Measurements from ENCODE around the gene MPG.

The MPG gene

DNA sequence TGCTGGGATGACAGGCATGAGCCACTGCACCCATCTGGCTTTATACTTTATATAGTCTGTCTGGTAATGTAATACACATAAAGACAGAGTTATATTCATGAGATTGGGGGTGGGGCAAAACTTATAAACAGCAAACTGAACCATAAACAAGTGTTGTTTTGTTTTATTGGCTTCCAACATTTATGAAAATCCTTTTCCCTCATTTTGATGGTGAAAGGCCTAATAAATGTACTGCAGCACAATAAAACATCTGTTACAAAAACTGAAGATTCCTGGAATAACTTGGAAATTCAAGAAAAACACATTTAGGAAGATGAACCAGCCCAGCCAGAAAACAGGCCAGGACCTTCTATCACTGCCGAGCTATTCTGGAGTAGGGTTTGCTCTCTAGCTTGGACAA lies 44.3 kb downstream of the MPG start:
- no peak for TF ChIP-seq POLR2AphosphoS5 (IDR thresholded peaks at IDR 0.05; ENCODE audit: low read depth, low read length)
- TF ChIP-seq TAF1 (IDR thresholded peaks at IDR 0.05; ENCODE audit: borderline replicate concordance, insufficient read depth, low read length) = no peak
- TF ChIP-seq FOXP2 (optimal IDR thresholded peaks at IDR 0.05; ENCODE audit: borderline replicate concordance, extremely low read depth, extremely low read length, insufficient read depth) = no peak

DNA sequence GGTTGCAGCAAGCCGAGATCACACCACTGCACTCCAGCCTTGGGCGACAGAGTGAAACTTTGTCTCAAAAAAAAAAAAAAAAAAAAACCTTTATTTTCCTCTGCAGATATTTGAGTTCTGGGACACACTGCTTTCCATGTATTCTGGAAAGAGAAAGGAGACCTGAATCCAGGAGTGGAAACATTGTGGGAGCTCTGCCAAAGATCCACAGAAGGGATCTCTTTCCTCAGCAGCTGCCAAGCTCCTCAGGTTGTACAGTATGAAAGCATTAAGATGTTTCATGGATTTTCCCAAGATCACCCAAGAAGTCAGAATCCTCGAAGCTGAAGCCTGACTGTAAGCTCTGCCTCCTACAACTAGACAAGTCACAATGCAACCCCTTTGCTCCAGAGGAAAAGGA lies 47.0 kb downstream of the MPG start:
- TF ChIP-seq, protein P1, sequence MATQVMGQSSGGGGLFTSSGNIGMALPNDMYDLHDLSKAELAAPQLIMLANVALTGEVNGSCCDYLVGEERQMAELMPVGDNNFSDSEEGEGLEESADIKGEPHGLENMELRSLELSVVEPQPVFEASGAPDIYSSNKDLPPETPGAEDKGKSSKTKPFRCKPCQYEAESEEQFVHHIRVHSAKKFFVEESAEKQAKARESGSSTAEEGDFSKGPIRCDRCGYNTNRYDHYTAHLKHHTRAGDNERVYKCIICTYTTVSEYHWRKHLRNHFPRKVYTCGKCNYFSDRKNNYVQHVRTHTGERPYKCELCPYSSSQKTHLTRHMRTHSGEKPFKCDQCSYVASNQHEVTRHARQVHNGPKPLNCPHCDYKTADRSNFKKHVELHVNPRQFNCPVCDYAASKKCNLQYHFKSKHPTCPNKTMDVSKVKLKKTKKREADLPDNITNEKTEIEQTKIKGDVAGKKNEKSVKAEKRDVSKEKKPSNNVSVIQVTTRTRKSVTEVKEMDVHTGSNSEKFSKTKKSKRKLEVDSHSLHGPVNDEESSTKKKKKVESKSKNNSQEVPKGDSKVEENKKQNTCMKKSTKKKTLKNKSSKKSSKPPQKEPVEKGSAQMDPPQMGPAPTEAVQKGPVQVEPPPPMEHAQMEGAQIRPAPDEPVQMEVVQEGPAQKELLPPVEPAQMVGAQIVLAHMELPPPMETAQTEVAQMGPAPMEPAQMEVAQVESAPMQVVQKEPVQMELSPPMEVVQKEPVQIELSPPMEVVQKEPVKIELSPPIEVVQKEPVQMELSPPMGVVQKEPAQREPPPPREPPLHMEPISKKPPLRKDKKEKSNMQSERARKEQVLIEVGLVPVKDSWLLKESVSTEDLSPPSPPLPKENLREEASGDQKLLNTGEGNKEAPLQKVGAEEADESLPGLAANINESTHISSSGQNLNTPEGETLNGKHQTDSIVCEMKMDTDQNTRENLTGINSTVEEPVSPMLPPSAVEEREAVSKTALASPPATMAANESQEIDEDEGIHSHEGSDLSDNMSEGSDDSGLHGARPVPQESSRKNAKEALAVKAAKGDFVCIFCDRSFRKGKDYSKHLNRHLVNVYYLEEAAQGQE (IDR thresholded peaks at IDR 0.05; ENCODE audit: insufficient read depth in 1 of 2, low read depth in 2 of 2, low read length in 2 of 2) = no peak
- no peak for TF ChIP-seq FOXP2 (optimal IDR thresholded peaks at IDR 0.05; ENCODE audit: borderline replicate concordance, extremely low read depth, extremely low read length, insufficient read depth)
- no peak for TF ChIP-seq TAF1 (IDR thresholded peaks at IDR 0.05; ENCODE audit: borderline replicate concordance, insufficient read depth, low read length)
- TF ChIP-seq POLR2AphosphoS5 (IDR thresholded peaks at IDR 0.05; ENCODE audit: low read depth, low read length) = no peak
- TF ChIP-seq SIN3A (IDR thresholded peaks at IDR 0.05; ENCODE audit: borderline replicate concordance, insufficient read depth, low read length) = no peak

DNA sequence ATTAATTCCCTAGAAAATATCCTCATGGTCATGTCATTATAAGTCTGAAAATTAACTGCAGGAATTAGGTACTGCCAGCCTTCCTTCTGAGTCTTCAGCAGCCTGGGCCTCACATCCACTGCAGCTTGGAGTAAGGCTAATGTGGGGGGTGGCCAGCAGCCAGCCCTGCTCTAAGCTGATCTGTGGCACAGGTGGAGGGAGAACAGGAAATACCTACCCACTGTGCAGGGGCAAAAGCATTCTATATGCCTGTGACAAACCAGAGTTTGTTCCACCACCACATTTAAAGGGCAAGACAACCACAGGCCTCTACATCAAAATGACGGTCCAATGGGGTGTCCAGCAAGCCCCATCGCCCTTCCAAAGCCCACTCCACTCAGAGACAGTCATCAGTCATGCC lies 51.0 kb downstream of the MPG start:
- TF ChIP-seq FOXP2 (optimal IDR thresholded peaks at IDR 0.05; ENCODE audit: borderline replicate concordance, extremely low read depth, extremely low read length, insufficient read depth) = no peak
- TF ChIP-seq, protein P1 (IDR thresholded peaks at IDR 0.05; ENCODE audit: insufficient read depth in 1 of 2, low read depth in 2 of 2, low read length in 2 of 2) = no peak
- TF ChIP-seq TAF1 (IDR thresholded peaks at IDR 0.05; ENCODE audit: borderline replicate concordance, insufficient read depth, low read length) = no peak
- no peak for TF ChIP-seq SIN3A (IDR thresholded peaks at IDR 0.05; ENCODE audit: borderline replicate concordance, insufficient read depth, low read length)
- TF ChIP-seq POLR2AphosphoS5 (IDR thresholded peaks at IDR 0.05; ENCODE audit: low read depth, low read length) = no peak

DNA sequence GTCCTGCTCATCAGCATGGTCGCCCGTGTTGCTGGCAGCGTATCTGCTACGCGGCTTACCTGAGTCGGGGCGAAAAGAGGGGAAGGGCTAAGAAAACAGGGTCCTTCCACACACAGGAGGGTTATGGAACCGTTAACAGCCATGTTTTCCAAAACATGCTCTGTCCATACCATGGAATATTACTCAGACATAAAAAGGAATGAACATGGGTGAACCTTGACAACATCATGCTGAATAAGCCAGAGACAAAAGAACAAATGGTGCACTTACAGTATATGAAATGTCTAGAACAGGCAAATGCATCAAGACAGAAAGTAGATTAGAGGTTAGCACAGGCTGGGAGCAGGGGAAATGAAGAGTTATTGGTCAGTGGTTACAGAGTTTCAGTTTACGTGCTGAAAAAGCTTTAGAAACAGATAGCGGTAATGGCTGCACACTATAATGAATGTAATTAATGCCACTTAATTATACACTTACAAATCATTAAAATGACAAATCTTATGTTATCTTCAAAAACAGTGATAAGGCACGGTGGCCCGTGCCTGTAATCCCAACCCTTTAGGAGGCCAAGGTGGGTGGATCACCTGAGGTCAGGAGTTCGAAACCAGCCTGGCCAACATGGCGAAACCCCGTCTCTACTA lies 52.6 kb downstream of the MPG start:
- TF ChIP-seq, protein P1 (IDR thresholded peaks at IDR 0.05; ENCODE audit: insufficient read depth in 1 of 2, low read depth in 2 of 2, low read length in 2 of 2) = no peak
- no peak for TF ChIP-seq SIN3A (IDR thresholded peaks at IDR 0.05; ENCODE audit: borderline replicate concordance, insufficient read depth, low read length)

DNA sequence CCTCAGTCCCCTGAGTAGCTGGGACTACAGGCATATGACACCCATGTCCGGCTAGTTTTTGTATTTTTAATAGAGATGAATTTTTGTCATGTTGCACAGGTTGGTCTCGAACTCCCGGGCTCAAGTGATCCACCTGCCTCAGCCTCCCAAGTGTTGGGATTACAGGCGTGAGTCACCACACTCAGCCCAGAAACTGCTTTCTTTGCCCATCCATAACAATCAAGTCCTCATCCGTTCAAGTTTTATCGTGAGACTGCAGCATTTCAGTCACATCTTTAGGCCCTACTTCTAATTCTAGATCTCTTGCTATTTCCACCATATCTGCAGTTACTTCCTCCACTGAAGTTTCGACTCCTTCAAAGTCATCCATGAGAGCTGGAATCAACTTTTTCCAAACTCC lies 54.1 kb downstream of the MPG start:
- TF ChIP-seq SIN3A (IDR thresholded peaks at IDR 0.05; ENCODE audit: borderline replicate concordance, insufficient read depth, low read length) (no peak), POLR2AphosphoS5 (IDR thresholded peaks at IDR 0.05; ENCODE audit: low read depth, low read length) (no peak), TAF1 (IDR thresholded peaks at IDR 0.05; ENCODE audit: borderline replicate concordance, insufficient read depth, low read length) (no peak), FOXP2 (optimal IDR thresholded peaks at IDR 0.05; ENCODE audit: borderline replicate concordance, extremely low read depth, extremely low read length, insufficient read depth) (no peak)
- TF ChIP-seq, protein P1 (IDR thresholded peaks at IDR 0.05; ENCODE audit: insufficient read depth in 1 of 2, low read depth in 2 of 2, low read length in 2 of 2) = no peak

Measured in PFSK-1 (cell line).